Middle frontal gyrus (tissue), 1 donor: Measurements from ENCODE around the gene TRAF3IP1.
"Not testable (repeated sequence)": the region's sequence is repeated elsewhere in the genome, so short reads cannot be mapped to it uniquely, and the experiment has no call there.

Source experiments
- DNase-seq: peaks from one replicate; pipeline ENCODE4 v3.0.0-alpha.2; 2015; ENCODE audit warnings: low spot score; ENCODE audit errors: extremely low spot score

The TRAF3IP1 gene

GRCh38 chr2:238306672-238306998 lies 13.7 kb upstream of the TRAF3IP1 start:
- DNase-seq: no peak

- DNase-seq: no peak
These were observed 12.1 kb upstream of the TRAF3IP1 start for GRCh38 chr2:238308177-238308576.

GRCh38 chr2:238310721-238311120 lies 9.6 kb upstream of the TRAF3IP1 start:
- DNase-seq: not testable (repeated sequence)

- no peak for DNase-seq
These were observed 6.9 kb upstream of the TRAF3IP1 start for GRCh38 chr2:238313289-238313990.

GRCh38 chr2:238313991-238314350 lies 6.3 kb upstream of the TRAF3IP1 start:
- DNase-seq: no peak

GRCh38 chr2:238314576-238314975 lies 5.7 kb upstream of the TRAF3IP1 start:
- no peak for DNase-seq

- no peak for DNase-seq
These were observed 5.2 kb upstream of the TRAF3IP1 start for GRCh38 chr2:238315031-238315595.

GRCh38 chr2:238320648-238321281 lies 447 bp downstream of the TRAF3IP1 start:
- no peak for DNase-seq

GRCh38 chr2:238321467-238321866 lies 1.1 kb downstream of the TRAF3IP1 start:
- DNase-seq: no peak

GRCh38 chr2:238322001-238322411 lies 1.7 kb downstream of the TRAF3IP1 start:
- DNase-seq: no peak

- not testable (repeated sequence) for DNase-seq
These were observed 3.9 kb downstream of the TRAF3IP1 start for GRCh38 chr2:238324248-238324647.

- DNase-seq: no peak
These were observed 5.4 kb downstream of the TRAF3IP1 start for GRCh38 chr2:238325694-238326093.

- DNase-seq: no peak
These were observed 6.6 kb downstream of the TRAF3IP1 start for GRCh38 chr2:238326801-238327365.

GRCh38 chr2:238327751-238328150 lies 7.4 kb downstream of the TRAF3IP1 start:
- no peak for DNase-seq

GRCh38 chr2:238330391-238330790 lies 10.1 kb downstream of the TRAF3IP1 start:
- no peak for DNase-seq

GRCh38 chr2:238331916-238332315 lies 11.6 kb downstream of the TRAF3IP1 start:
- no peak for DNase-seq

GRCh38 chr2:238334885-238335284 lies 14.6 kb downstream of the TRAF3IP1 start:
- no peak for DNase-seq

- not testable (repeated sequence) for DNase-seq
These were observed 15.3 kb downstream of the TRAF3IP1 start for GRCh38 chr2:238335591-238335990.

- DNase-seq: no peak
These were observed 15.8 kb downstream of the TRAF3IP1 start for GRCh38 chr2:238336151-238336550.

- no peak for DNase-seq
These were observed 16.6 kb downstream of the TRAF3IP1 start for GRCh38 chr2:238336793-238337444.

- DNase-seq: no peak
These were observed 17.5 kb downstream of the TRAF3IP1 start for GRCh38 chr2:238337846-238338245.
